Fibroblast of villous mesenchyme (primary cell): Measurements from ENCODE around the gene STOM. TPM values are rescaled to one million over a fixed set of nuclear protein-coding genes. Genes with fewer than 3 reads are reported as not detected.

Source experiments
- DNase-seq: peaks from one replicate; pipeline ENCODE4 v3.0.0-alpha.2; 2010; ENCODE audit warnings: low read depth
- H3K4me3 ChIP-seq: 2 replicates; pipeline ENCODE4 v1.5.1; 2011; ENCODE audit warnings: low read depth, mild to moderate bottlenecking, low read length
- total RNA-seq: library from RNA; depleted of rRNA; stranded (reverse); fragments of >200 nt; gene quantifications from 2 replicates; pipeline ENCODE4 v1.2.3, GENCODE V29; 2012
- TF ChIP-seq, protein P1 (sequence below): IDR thresholded peaks from 2 replicates; pipeline ENCODE4 v1.5.1; 2012; ENCODE audit warnings: low read depth, mild to moderate bottlenecking, low read length; ENCODE audit not compliant: insufficient read depth

Gene STOM
- total RNA-seq, 1 donor: 168 TPM

- TF ChIP-seq, protein P1, sequence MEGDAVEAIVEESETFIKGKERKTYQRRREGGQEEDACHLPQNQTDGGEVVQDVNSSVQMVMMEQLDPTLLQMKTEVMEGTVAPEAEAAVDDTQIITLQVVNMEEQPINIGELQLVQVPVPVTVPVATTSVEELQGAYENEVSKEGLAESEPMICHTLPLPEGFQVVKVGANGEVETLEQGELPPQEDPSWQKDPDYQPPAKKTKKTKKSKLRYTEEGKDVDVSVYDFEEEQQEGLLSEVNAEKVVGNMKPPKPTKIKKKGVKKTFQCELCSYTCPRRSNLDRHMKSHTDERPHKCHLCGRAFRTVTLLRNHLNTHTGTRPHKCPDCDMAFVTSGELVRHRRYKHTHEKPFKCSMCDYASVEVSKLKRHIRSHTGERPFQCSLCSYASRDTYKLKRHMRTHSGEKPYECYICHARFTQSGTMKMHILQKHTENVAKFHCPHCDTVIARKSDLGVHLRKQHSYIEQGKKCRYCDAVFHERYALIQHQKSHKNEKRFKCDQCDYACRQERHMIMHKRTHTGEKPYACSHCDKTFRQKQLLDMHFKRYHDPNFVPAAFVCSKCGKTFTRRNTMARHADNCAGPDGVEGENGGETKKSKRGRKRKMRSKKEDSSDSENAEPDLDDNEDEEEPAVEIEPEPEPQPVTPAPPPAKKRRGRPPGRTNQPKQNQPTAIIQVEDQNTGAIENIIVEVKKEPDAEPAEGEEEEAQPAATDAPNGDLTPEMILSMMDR: no peak
- no peak for DNase-seq
- H3K4me3 ChIP-seq: no peak overlapping the region
Measured at GRCh38 chr9:121358751-121359150, 11.3 kb downstream of the STOM start.

DNA sequence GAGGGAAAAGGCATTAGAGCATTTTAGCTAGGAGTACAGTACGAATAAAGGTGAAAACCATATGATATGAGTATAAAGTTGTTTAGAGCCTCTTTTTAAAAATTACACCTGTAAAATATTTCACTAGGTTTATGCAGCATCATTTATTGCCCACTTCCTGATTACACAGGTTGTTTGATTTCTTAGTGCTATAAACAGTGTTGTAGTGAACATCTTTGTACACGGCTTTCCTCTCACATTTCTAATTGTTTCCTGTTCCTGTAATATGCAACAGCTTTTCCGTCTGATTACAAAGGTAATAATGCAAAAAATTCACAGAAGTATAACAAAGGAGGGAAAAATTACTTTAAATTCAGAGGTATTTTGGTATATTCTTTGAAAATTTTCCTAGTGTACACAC is 13.0 kb downstream of the STOM start:
- no peak for DNase-seq
- H3K4me3 ChIP-seq: no peak overlapping the region
- TF ChIP-seq, protein P1: no peak

DNA sequence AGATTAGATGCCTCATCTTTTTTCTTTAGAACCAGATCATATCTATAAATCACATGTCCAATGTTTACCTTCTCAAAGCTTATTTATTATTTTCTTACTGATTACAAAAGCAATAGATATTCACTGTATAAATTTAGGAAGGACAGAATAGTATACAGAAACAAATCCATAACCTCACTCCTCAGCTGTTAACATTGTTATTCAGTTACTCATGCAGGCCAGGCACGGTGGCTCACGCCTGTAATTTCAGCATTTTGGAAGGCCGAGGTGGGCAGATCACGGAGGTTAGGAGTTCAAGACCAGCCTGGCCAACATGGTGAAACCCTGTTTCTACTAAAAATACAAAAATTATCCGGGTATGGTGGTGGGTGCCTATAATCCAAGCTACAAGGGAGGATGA is 15.3 kb downstream of the STOM start:
- H3K4me3 ChIP-seq: no peak overlapping the region
- peak; percentile 64 for DNase-seq
- TF ChIP-seq, protein P1: no peak

DNA sequence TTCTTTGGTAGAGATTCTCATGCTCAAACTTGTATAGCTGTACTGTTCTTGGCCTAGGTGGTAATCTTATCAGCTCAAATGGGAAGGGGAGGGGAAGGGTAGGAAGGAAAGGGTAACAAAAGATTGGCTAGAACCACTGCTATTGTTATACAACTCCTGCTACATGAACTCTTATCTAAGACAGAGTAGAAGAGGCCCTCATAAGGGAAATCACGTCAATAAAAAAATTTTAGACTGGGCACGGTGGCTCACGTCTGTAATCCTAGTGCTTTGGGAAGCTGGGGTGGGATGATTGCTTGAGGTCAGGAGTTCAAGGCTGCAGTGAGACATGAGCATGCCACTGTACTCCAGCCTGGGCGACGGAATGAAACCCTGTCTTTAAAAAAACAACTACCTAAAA is 15.9 kb downstream of the STOM start:
- no peak for DNase-seq
- no peak overlapping the region for H3K4me3 ChIP-seq
- TF ChIP-seq, protein P1: no peak

GRCh38 chr9:121353241-121354061 is 16.6 kb downstream of the STOM start:
- no peak for DNase-seq
- TF ChIP-seq, protein P1: no peak
- no peak overlapping the region for H3K4me3 ChIP-seq

DNA sequence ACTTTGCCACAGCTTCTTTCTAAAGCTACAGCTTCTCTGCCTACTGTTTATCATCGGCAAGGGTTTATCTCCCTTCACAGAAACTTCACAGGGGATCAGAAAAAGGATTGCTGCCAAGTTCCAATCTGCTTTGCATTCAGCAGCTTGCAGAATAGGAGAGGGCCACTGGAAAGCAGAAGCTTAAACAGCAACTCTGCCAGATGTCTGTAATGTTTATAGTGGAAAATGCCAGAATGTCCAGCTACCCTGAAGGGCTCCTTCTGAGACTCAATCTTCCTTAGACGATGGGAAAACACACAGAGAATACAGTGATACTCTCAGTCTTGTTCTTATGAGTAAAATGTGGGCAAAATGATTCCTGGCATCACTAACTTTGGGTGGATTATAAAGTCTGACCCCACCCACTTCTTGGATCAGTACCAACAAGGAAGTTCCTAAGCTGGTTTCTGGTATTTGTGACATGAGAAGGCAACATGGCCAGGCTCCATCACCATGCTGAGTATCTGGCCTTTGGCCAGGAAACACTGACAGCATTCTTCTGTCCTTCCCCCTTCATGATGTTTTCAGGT is 19.0 kb downstream of the STOM start:
- TF ChIP-seq, protein P1: no peak
- DNase-seq: peak; percentile 97
- H3K4me3 ChIP-seq: no peak overlapping the region
